ENCODE data around the gene C1QC.
A peak's percentile ranks its signal among the peaks of the same experiment; 100 is the strongest.
"Not testable (repeated sequence)": the region's sequence is repeated elsewhere in the genome, so short reads cannot be mapped to it uniquely, and the experiment has no call there.

The C1QC gene

GRCh38 chr1:22651941-22652856, 8.8 kb downstream of the C1QC start:
- no peak for DNase-seq (ENCODE audit: low spot score)

GRCh38 chr1:22652881-22653316, 9.5 kb downstream of the C1QC start, which contains the start of gene C1QB:
Gene C1QB (plus strand): TSS chr1:22653236. CDS start chr1:22659463, 6,227 bp downstream.
- DNase-seq (ENCODE audit: low spot score): no peak

GRCh38 chr1:22654692-22655091, 11.3 kb downstream of the C1QC start:
- no peak for DNase-seq (ENCODE audit: low spot score)

GRCh38 chr1:22658385-22659163, 15.1 kb downstream of the C1QC start:
- no peak for DNase-seq (ENCODE audit: low spot score)

GRCh38 chr1:22660716-22661241, 17.3 kb downstream of the C1QC start:
- DNase-seq (ENCODE audit: low spot score): no peak

GRCh38 chr1:22661880-22662279, 18.4 kb downstream of the C1QC start:
- no peak for DNase-seq (ENCODE audit: low spot score)

GRCh38 chr1:22662318-22662717, 18.9 kb downstream of the C1QC start:
- no peak for DNase-seq (ENCODE audit: low spot score)

- no peak for DNase-seq (ENCODE audit: low spot score)
Observed at GRCh38 chr1:22662986-22663408, 19.6 kb downstream of the C1QC start.

- DNase-seq (ENCODE audit: low spot score): no peak
Observed at GRCh38 chr1:22665752-22666151, 22.3 kb downstream of the C1QC start.

- DNase-seq (ENCODE audit: low spot score): no peak
Observed at GRCh38 chr1:22666412-22666811, 23.0 kb downstream of the C1QC start.

GRCh38 chr1:22668840-22669239, 25.4 kb downstream of the C1QC start:
- DNase-seq (ENCODE audit: low spot score): not testable (repeated sequence)

- DNase-seq (ENCODE audit: low spot score): no peak
Observed at GRCh38 chr1:22670352-22670975, 27.0 kb downstream of the C1QC start.

GRCh38 chr1:22671999-22672398, 28.6 kb downstream of the C1QC start:
- DNase-seq (ENCODE audit: low spot score): no peak

GRCh38 chr1:22673486-22674409, 30.3 kb downstream of the C1QC start:
- DNase-seq (ENCODE audit: low spot score): peak; percentile 67

GRCh38 chr1:22674410-22674749, 30.9 kb downstream of the C1QC start:
- no peak for DNase-seq (ENCODE audit: low spot score)

- DNase-seq (ENCODE audit: low spot score): not testable (repeated sequence)
Observed at GRCh38 chr1:22676151-22676550, 32.7 kb downstream of the C1QC start.

GRCh38 chr1:22676916-22677583, 33.6 kb downstream of the C1QC start:
- DNase-seq (ENCODE audit: low spot score): no peak

- DNase-seq (ENCODE audit: low spot score): no peak
Observed at GRCh38 chr1:22677931-22678896, 34.8 kb downstream of the C1QC start.

GRCh38 chr1:22680726-22681125, 37.3 kb downstream of the C1QC start:
- DNase-seq (ENCODE audit: low spot score): no peak

Measured in RKO (cell line).